GM12891 (cell line): ENCODE measurements around the gene KCNMA1.

ENCODE experiments used
- POLR2A ChIP-seq: IDR thresholded peaks from 2 replicates; pipeline ENCODE4 v1.6.1; 2011; ENCODE audit warnings: low read depth, low read length, control low read depth
- POLR2AphosphoS5 ChIP-seq: IDR thresholded peaks from 2 replicates; pipeline ENCODE4 v1.6.1; 2011; ENCODE audit warnings: low read depth, low read length, control low read depth
- POU2F2 ChIP-seq: IDR thresholded peaks from 2 replicates; pipeline ENCODE4 v1.6.1; 2011; ENCODE audit warnings: low read depth, mild to moderate bottlenecking, control low read depth, low read length, moderate library complexity
- TAF1 ChIP-seq: IDR thresholded peaks from 2 replicates; pipeline ENCODE4 v1.6.1; 2011; ENCODE audit warnings: low read depth, low read length, control low read depth

GRCh38 chr10:77601488-77601887 lies 36.1 kb downstream of the KCNMA1 start:
- TF ChIP-seq POLR2A (no peak), POLR2AphosphoS5 (no peak), TAF1 (no peak), POU2F2 (no peak)
